ENCODE results near the gene GNE. TPM values are rescaled to one million over a fixed set of nuclear protein-coding genes. Genes with fewer than 3 reads are reported as not detected.
A peak's percentile ranks its signal among the peaks of the same experiment; 100 is the strongest.

Gene GNE
- total and polyA plus RNA-seq, 2 experiments from 2014 or later: 2.2 to 15.7 TPM

DNA sequence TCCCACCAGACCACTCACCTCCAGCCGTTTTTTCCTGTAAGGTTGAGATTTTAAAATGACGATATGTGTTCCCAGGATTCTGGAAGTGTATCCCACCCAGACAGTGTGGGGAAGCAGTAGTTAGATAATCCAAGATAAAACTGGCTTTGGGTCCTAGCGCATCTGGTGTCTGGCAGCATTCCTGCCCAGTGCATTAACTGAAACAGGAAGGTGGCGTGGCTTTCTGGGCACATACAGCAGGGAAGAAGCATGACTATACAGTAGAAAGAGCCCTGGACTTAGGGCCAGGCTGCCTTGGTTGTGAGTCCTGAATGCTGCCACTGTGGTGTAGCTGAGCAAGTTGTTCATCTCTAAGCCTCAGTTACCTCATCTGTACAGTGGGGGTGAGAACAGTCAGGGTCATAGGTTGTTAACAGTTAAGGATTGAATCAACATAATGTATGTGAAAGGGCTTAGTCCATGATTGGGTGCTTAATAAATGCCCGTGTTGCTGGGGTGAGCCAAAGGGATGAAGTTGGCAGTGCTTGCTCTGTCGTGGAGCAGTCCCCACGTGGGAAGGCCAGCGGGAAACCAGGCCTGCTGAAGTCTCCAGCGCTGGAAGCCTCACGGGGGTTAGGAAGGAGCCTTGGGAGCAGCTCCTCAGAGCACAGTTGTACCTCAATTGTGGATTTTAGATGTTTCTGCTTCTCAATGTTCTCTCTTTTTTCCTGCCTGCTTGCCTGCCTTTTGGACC is 49.6 kb downstream of the GNE start:
- H3K27me3 ChIP-seq (ENCODE audit: insufficient read depth): no peaks in the 10 kb centered on the region
- H3K36me3 Mint-ChIP-seq (ENCODE audit: low read depth): peaks cover 93% of the 10 kb centered on the region
- DNase-seq (ENCODE audit: low spot score) (no peak), ATAC-seq (no peak)
- H3K79me2 ChIP-seq (replicated peaks; ENCODE audit: insufficient read depth): peaks cover 88% of the 10 kb centered on the region
- H3K36me3 ChIP-seq (ENCODE audit: insufficient read depth): peaks cover 63% of the 10 kb centered on the region
- no peaks in the 10 kb centered on the region for H3K9me2 ChIP-seq (ENCODE audit: insufficient read depth)
- no peak overlapping the region for H3K4me3 Mint-ChIP-seq
- no peak overlapping the region for H3K4me3 ChIP-seq
- H3K4me1 ChIP-seq (ENCODE audit: insufficient read depth): no peaks in the 10 kb centered on the region
- no peak overlapping the region for H2AFZ ChIP-seq
- TF ChIP-seq STAT1 (IDR thresholded peaks at IDR 0.05; ENCODE audit: unreplicated experiment): no peak
- TF ChIP-seq, protein P1, sequence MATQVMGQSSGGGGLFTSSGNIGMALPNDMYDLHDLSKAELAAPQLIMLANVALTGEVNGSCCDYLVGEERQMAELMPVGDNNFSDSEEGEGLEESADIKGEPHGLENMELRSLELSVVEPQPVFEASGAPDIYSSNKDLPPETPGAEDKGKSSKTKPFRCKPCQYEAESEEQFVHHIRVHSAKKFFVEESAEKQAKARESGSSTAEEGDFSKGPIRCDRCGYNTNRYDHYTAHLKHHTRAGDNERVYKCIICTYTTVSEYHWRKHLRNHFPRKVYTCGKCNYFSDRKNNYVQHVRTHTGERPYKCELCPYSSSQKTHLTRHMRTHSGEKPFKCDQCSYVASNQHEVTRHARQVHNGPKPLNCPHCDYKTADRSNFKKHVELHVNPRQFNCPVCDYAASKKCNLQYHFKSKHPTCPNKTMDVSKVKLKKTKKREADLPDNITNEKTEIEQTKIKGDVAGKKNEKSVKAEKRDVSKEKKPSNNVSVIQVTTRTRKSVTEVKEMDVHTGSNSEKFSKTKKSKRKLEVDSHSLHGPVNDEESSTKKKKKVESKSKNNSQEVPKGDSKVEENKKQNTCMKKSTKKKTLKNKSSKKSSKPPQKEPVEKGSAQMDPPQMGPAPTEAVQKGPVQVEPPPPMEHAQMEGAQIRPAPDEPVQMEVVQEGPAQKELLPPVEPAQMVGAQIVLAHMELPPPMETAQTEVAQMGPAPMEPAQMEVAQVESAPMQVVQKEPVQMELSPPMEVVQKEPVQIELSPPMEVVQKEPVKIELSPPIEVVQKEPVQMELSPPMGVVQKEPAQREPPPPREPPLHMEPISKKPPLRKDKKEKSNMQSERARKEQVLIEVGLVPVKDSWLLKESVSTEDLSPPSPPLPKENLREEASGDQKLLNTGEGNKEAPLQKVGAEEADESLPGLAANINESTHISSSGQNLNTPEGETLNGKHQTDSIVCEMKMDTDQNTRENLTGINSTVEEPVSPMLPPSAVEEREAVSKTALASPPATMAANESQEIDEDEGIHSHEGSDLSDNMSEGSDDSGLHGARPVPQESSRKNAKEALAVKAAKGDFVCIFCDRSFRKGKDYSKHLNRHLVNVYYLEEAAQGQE (IDR thresholded peaks at IDR 0.05; ENCODE audit: unreplicated experiment): no peak
- TF ChIP-seq ZNF331 (CRISPR knock-in tag; IDR thresholded peaks at IDR 0.05; ENCODE audit: low read depth): no peak
- no peak overlapping the region for H3K4me2 ChIP-seq
- peaks cover 2% of the 10 kb centered on the region; the same call in 1 of the 2 replicates for H3F3A ChIP-seq (replicated peaks; ENCODE audit: low read depth)
- peaks cover 68% of the 10 kb centered on the region for H4K20me1 ChIP-seq (replicated peaks; ENCODE audit: insufficient read depth)
- no peaks in the 10 kb centered on the region for H3K9me3 Mint-ChIP-seq
- no peaks in the 10 kb centered on the region for H3K4me1 Mint-ChIP-seq
- no peak overlapping the region for H3K27ac Mint-ChIP-seq
- H3K27me3 Mint-ChIP-seq (ENCODE audit: insufficient read depth, low read depth, poor library complexity): peaks cover 3% of the 10 kb centered on the region
- no peak overlapping the region for H3K27ac ChIP-seq (ENCODE audit: low read depth)

DNA sequence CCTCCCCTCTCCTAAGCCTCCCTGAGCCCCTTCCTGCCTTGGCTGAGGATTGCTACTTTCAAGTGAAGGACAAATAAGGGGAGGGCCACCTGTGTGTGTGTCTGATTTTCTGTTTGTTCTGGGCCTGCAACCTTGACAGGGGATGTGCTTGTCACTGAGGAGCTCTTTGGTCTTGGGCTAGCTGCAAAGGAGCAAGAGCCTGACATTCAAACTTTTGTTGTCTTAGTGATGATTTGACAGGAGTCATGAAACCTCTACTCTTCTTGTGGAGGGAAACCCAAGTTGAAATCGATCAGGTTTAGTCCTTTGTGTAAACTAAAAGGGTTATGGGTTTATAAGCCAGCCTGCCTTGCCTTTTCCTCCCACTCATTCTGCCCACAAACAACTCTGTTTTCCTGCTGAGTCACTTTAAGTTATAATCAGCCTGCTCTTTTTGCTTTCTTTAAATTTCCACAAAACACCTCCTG is 50.7 kb downstream of the GNE start:
- H3K27me3 Mint-ChIP-seq (ENCODE audit: insufficient read depth, low read depth, poor library complexity): peaks cover 6% of the 10 kb centered on the region
- H4K20me1 ChIP-seq (replicated peaks; ENCODE audit: insufficient read depth): peaks cover 71% of the 10 kb centered on the region
- no peak overlapping the region for H3K4me3 ChIP-seq
- H3K4me1 ChIP-seq (ENCODE audit: insufficient read depth): no peaks in the 10 kb centered on the region
- ATAC-seq: no peak
- H3K79me2 ChIP-seq (replicated peaks; ENCODE audit: insufficient read depth): peaks cover 80% of the 10 kb centered on the region
- no peaks in the 10 kb centered on the region for H3K9me2 ChIP-seq (ENCODE audit: insufficient read depth)
- no peaks in the 10 kb centered on the region for H3K4me1 Mint-ChIP-seq
- no peak overlapping the region for H2AFZ ChIP-seq
- no peak overlapping the region for H3K4me2 ChIP-seq
- H3K27ac Mint-ChIP-seq: peak overlapping the region; percentile 77; the same call in 1 of the 2 replicates
- H3K27me3 ChIP-seq (ENCODE audit: insufficient read depth): no peaks in the 10 kb centered on the region
- H3K36me3 ChIP-seq (ENCODE audit: insufficient read depth): peaks cover 71% of the 10 kb centered on the region
- no peak overlapping the region for H3K27ac ChIP-seq (ENCODE audit: low read depth)
- DNase-seq (ENCODE audit: low spot score): no peak
- peaks cover 2% of the 10 kb centered on the region; the same call in 1 of the 2 replicates for H3F3A ChIP-seq (replicated peaks; ENCODE audit: low read depth)
- H3K36me3 Mint-ChIP-seq (ENCODE audit: low read depth): peaks cover 97% of the 10 kb centered on the region
- no peaks in the 10 kb centered on the region for H3K9me3 Mint-ChIP-seq
- no peak overlapping the region for H3K4me3 Mint-ChIP-seq
- TF ChIP-seq, protein P1 (IDR thresholded peaks at IDR 0.05; ENCODE audit: unreplicated experiment): no peak
- TF ChIP-seq, protein P2, sequence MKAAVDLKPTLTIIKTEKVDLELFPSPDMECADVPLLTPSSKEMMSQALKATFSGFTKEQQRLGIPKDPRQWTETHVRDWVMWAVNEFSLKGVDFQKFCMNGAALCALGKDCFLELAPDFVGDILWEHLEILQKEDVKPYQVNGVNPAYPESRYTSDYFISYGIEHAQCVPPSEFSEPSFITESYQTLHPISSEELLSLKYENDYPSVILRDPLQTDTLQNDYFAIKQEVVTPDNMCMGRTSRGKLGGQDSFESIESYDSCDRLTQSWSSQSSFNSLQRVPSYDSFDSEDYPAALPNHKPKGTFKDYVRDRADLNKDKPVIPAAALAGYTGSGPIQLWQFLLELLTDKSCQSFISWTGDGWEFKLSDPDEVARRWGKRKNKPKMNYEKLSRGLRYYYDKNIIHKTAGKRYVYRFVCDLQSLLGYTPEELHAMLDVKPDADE (IDR thresholded peaks at IDR 0.05): no peak
- TF ChIP-seq ZNF331 (CRISPR knock-in tag; IDR thresholded peaks at IDR 0.05; ENCODE audit: low read depth): no peak
- no peak for TF ChIP-seq POLR2AphosphoS5 (IDR thresholded peaks at IDR 0.05; ENCODE audit: low read depth)
- TF ChIP-seq, protein P3, sequence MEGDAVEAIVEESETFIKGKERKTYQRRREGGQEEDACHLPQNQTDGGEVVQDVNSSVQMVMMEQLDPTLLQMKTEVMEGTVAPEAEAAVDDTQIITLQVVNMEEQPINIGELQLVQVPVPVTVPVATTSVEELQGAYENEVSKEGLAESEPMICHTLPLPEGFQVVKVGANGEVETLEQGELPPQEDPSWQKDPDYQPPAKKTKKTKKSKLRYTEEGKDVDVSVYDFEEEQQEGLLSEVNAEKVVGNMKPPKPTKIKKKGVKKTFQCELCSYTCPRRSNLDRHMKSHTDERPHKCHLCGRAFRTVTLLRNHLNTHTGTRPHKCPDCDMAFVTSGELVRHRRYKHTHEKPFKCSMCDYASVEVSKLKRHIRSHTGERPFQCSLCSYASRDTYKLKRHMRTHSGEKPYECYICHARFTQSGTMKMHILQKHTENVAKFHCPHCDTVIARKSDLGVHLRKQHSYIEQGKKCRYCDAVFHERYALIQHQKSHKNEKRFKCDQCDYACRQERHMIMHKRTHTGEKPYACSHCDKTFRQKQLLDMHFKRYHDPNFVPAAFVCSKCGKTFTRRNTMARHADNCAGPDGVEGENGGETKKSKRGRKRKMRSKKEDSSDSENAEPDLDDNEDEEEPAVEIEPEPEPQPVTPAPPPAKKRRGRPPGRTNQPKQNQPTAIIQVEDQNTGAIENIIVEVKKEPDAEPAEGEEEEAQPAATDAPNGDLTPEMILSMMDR (conservative IDR thresholded peaks at IDR 0.05; ENCODE audit: low read depth in 2 of 2): no peak
- TF ChIP-seq EZH2phosphoT487 (IDR thresholded peaks at IDR 0.05; ENCODE audit: unreplicated experiment): no peak
- no peak for TF ChIP-seq JUNB (IDR thresholded peaks at IDR 0.05; ENCODE audit: unreplicated experiment)
- TF ChIP-seq ZNF114 (CRISPR knock-in tag; IDR thresholded peaks at IDR 0.05): no peak
- TF ChIP-seq NANOG (IDR thresholded peaks at IDR 0.05; ENCODE audit: borderline replicate concordance): no peak
- TF ChIP-seq EZH2 (IDR thresholded peaks at IDR 0.05; ENCODE audit: low read depth, unreplicated experiment): no peak
- TF ChIP-seq STAT1 (IDR thresholded peaks at IDR 0.05; ENCODE audit: unreplicated experiment): no peak
- no peak for TF ChIP-seq CREB1 (CRISPR knock-in tag; IDR thresholded peaks at IDR 0.05; ENCODE audit: low read depth)

All from GM23338 (cell line).